ENCODE results near the gene ITGA1.
"Not testable (repeated sequence)": the region's sequence is repeated elsewhere in the genome, so short reads cannot be mapped to it uniquely, and the experiment has no call there.

The ITGA1 gene

GRCh38 chr5:52840277-52841050 lies 52.7 kb downstream of the ITGA1 start:
- no peaks in the 10 kb centered on the region for H3K27me3 Mint-ChIP-seq (ENCODE audit: low read depth)
- H3K4me3 Mint-ChIP-seq: no peak overlapping the region
- no peaks in the 10 kb centered on the region for H3K9me3 Mint-ChIP-seq
- H3K36me3 Mint-ChIP-seq (ENCODE audit: low read depth): no peaks in the 10 kb centered on the region
- peaks cover 1% of the 10 kb centered on the region for H3K4me1 Mint-ChIP-seq (ENCODE audit: low read depth)
- no peak overlapping the region for H3K27ac Mint-ChIP-seq

- Mint-ChIP-seq H3K27me3 (ENCODE audit: low read depth) (no peaks in the 10 kb centered on the region), H3K4me3 (no peak overlapping the region), H3K4me1 (ENCODE audit: low read depth) (peaks cover 1% of the 10 kb centered on the region), H3K9me3 (no peaks in the 10 kb centered on the region), H3K36me3 (ENCODE audit: low read depth) (no peaks in the 10 kb centered on the region), H3K27ac (no peak overlapping the region)
Observed at GRCh38 chr5:52841114-52841513, 53.4 kb downstream of the ITGA1 start.

- Mint-ChIP-seq H3K4me3 (no peak overlapping the region), H3K27me3 (ENCODE audit: low read depth) (no peaks in the 10 kb centered on the region), H3K9me3 (no peaks in the 10 kb centered on the region), H3K27ac (no peak overlapping the region), H3K4me1 (ENCODE audit: low read depth) (peaks cover 4% of the 10 kb centered on the region), H3K36me3 (ENCODE audit: low read depth) (no peaks in the 10 kb centered on the region)
Observed at GRCh38 chr5:52842111-52842510, 54.4 kb downstream of the ITGA1 start.

GRCh38 chr5:52844885-52845284 lies 57.2 kb downstream of the ITGA1 start:
- H3K27me3 Mint-ChIP-seq (ENCODE audit: low read depth): no peaks in the 10 kb centered on the region
- no peak overlapping the region for H3K4me3 Mint-ChIP-seq
- peaks cover 3% of the 10 kb centered on the region for H3K4me1 Mint-ChIP-seq (ENCODE audit: low read depth)
- peaks cover 5% of the 10 kb centered on the region for H3K9me3 Mint-ChIP-seq
- no peak overlapping the region for H3K27ac Mint-ChIP-seq
- peaks cover 2% of the 10 kb centered on the region for H3K36me3 Mint-ChIP-seq (ENCODE audit: low read depth)

- Mint-ChIP-seq H3K27ac (no peak overlapping the region), H3K36me3 (ENCODE audit: low read depth) (peaks cover 2% of the 10 kb centered on the region), H3K4me1 (ENCODE audit: low read depth) (peaks cover 3% of the 10 kb centered on the region), H3K9me3 (peaks cover 5% of the 10 kb centered on the region), H3K4me3 (no peak overlapping the region), H3K27me3 (ENCODE audit: low read depth) (no peaks in the 10 kb centered on the region)
Observed at GRCh38 chr5:52846182-52846842, 58.6 kb downstream of the ITGA1 start.

- H3K4me1 Mint-ChIP-seq (ENCODE audit: low read depth); H3K9me3 Mint-ChIP-seq; H3K27ac Mint-ChIP-seq; H3K4me3 Mint-ChIP-seq; H3K36me3 Mint-ChIP-seq (ENCODE audit: low read depth); H3K27me3 Mint-ChIP-seq (ENCODE audit: low read depth): not testable (repeated sequence)
Observed at GRCh38 chr5:52848688-52849087, 61.0 kb downstream of the ITGA1 start.

GRCh38 chr5:52849544-52849943 lies 61.8 kb downstream of the ITGA1 start:
- Mint-ChIP-seq H3K27ac (no peak overlapping the region), H3K9me3 (peaks cover 5% of the 10 kb centered on the region), H3K4me1 (ENCODE audit: low read depth) (peaks cover 6% of the 10 kb centered on the region), H3K36me3 (ENCODE audit: low read depth) (peaks cover 2% of the 10 kb centered on the region), H3K27me3 (ENCODE audit: low read depth) (peaks cover 3% of the 10 kb centered on the region), H3K4me3 (no peak overlapping the region)

- H3K4me1 Mint-ChIP-seq (ENCODE audit: low read depth): peaks cover 3% of the 10 kb centered on the region
- no peak overlapping the region for H3K27ac Mint-ChIP-seq
- H3K9me3 Mint-ChIP-seq: peaks cover 5% of the 10 kb centered on the region
- H3K27me3 Mint-ChIP-seq (ENCODE audit: low read depth): peaks cover 3% of the 10 kb centered on the region
- peaks cover 2% of the 10 kb centered on the region for H3K36me3 Mint-ChIP-seq (ENCODE audit: low read depth)
- H3K4me3 Mint-ChIP-seq: no peak overlapping the region
Observed at GRCh38 chr5:52853650-52854049, 65.9 kb downstream of the ITGA1 start.

- Mint-ChIP-seq H3K4me3 (no peak overlapping the region), H3K27me3 (ENCODE audit: low read depth) (peaks cover 3% of the 10 kb centered on the region), H3K4me1 (ENCODE audit: low read depth) (peaks cover 3% of the 10 kb centered on the region), H3K36me3 (ENCODE audit: low read depth) (no peaks in the 10 kb centered on the region), H3K9me3 (peaks cover 2% of the 10 kb centered on the region), H3K27ac (no peak overlapping the region)
Observed at GRCh38 chr5:52854301-52854700, 66.6 kb downstream of the ITGA1 start.

GRCh38 chr5:52854949-52855348 lies 67.2 kb downstream of the ITGA1 start:
- peaks cover 3% of the 10 kb centered on the region for H3K27me3 Mint-ChIP-seq (ENCODE audit: low read depth)
- peaks cover 3% of the 10 kb centered on the region for H3K4me1 Mint-ChIP-seq (ENCODE audit: low read depth)
- H3K36me3 Mint-ChIP-seq (ENCODE audit: low read depth): no peaks in the 10 kb centered on the region
- no peaks in the 10 kb centered on the region for H3K9me3 Mint-ChIP-seq
- H3K27ac Mint-ChIP-seq: no peak overlapping the region
- H3K4me3 Mint-ChIP-seq: no peak overlapping the region

GRCh38 chr5:52856564-52856963 lies 68.8 kb downstream of the ITGA1 start:
- H3K4me1 Mint-ChIP-seq (ENCODE audit: low read depth): peaks cover 3% of the 10 kb centered on the region
- H3K4me3 Mint-ChIP-seq: no peak overlapping the region
- peaks cover 3% of the 10 kb centered on the region for H3K27me3 Mint-ChIP-seq (ENCODE audit: low read depth)
- H3K9me3 Mint-ChIP-seq: no peaks in the 10 kb centered on the region
- H3K36me3 Mint-ChIP-seq (ENCODE audit: low read depth): no peaks in the 10 kb centered on the region
- H3K27ac Mint-ChIP-seq: no peak overlapping the region

GRCh38 chr5:52859628-52860027 lies 71.9 kb downstream of the ITGA1 start:
- Mint-ChIP-seq H3K4me1 (ENCODE audit: low read depth) (no peaks in the 10 kb centered on the region), H3K27me3 (ENCODE audit: low read depth) (no peaks in the 10 kb centered on the region), H3K9me3 (no peaks in the 10 kb centered on the region), H3K4me3 (no peak overlapping the region), H3K36me3 (ENCODE audit: low read depth) (no peaks in the 10 kb centered on the region), H3K27ac (no peak overlapping the region)

GRCh38 chr5:52861368-52861767 lies 73.7 kb downstream of the ITGA1 start:
- Mint-ChIP-seq H3K4me1 (ENCODE audit: low read depth) (no peaks in the 10 kb centered on the region), H3K4me3 (no peak overlapping the region)

GRCh38 chr5:52863715-52864290 lies 76.1 kb downstream of the ITGA1 start:
- H3K36me3 Mint-ChIP-seq (ENCODE audit: low read depth): no peaks in the 10 kb centered on the region
- H3K4me1 Mint-ChIP-seq (ENCODE audit: low read depth): no peaks in the 10 kb centered on the region
- no peak overlapping the region for H3K4me3 Mint-ChIP-seq
- H3K27ac Mint-ChIP-seq: no peak overlapping the region
- no peaks in the 10 kb centered on the region for H3K9me3 Mint-ChIP-seq
- peaks cover 3% of the 10 kb centered on the region for H3K27me3 Mint-ChIP-seq (ENCODE audit: low read depth)

More at GRCh38 chr5:52861368-52861767, 73.7 kb downstream of the ITGA1 start:
- no peaks in the 10 kb centered on the region for H3K9me3 Mint-ChIP-seq
- H3K27me3 Mint-ChIP-seq (ENCODE audit: low read depth): no peaks in the 10 kb centered on the region
- H3K36me3 Mint-ChIP-seq (ENCODE audit: low read depth): no peaks in the 10 kb centered on the region
- no peak overlapping the region for H3K27ac Mint-ChIP-seq

- Mint-ChIP-seq H3K36me3 (ENCODE audit: low read depth) (no peaks in the 10 kb centered on the region), H3K9me3 (no peaks in the 10 kb centered on the region), H3K27me3 (ENCODE audit: low read depth) (peaks cover 3% of the 10 kb centered on the region), H3K27ac (no peak overlapping the region), H3K4me3 (no peak overlapping the region), H3K4me1 (ENCODE audit: low read depth) (no peaks in the 10 kb centered on the region)
Observed at GRCh38 chr5:52864371-52864770, 76.7 kb downstream of the ITGA1 start.

Data from T-helper 1 cell treated with Interleukin-12 subunit alpha and Interleukin-12 subunit beta and Interleukin-4 antibody, amounts not matched to agents 30 μg/mL and 1 μg/mL, for 36 hours (primary cell).